ENCODE measurements around the gene MNT.

DNA sequence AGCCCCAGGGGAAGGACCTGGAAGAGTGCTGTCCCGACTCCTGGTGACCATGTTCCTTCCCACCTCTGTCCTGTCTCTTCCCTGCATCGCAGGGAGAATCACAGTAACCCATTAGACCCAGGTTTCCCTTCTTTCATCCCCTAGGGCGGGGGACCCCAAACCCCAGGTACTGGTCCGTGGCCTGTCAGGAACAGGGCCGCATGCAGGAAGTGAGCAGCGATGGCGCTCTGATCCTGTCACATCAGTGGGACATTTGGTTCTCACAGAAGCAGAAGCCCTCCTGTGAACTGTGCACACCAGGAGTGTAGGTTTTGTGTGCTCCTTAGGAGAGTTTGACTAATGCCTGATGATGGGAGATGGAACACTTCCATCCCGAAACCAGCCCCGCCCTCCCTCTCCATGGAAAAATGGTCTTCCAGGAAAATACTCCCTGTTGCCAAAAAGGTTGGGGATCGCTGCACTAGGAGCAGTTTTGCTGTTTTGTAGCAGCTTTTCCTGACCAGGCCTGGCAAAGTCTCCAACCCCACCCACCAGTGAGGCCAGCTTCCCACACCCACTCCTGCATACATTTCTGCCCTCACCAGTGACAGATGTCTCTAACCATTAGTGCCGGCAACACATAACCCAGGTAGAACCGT, 10.5 kb downstream of the MNT start:
- TF ChIP-seq, protein P1, sequence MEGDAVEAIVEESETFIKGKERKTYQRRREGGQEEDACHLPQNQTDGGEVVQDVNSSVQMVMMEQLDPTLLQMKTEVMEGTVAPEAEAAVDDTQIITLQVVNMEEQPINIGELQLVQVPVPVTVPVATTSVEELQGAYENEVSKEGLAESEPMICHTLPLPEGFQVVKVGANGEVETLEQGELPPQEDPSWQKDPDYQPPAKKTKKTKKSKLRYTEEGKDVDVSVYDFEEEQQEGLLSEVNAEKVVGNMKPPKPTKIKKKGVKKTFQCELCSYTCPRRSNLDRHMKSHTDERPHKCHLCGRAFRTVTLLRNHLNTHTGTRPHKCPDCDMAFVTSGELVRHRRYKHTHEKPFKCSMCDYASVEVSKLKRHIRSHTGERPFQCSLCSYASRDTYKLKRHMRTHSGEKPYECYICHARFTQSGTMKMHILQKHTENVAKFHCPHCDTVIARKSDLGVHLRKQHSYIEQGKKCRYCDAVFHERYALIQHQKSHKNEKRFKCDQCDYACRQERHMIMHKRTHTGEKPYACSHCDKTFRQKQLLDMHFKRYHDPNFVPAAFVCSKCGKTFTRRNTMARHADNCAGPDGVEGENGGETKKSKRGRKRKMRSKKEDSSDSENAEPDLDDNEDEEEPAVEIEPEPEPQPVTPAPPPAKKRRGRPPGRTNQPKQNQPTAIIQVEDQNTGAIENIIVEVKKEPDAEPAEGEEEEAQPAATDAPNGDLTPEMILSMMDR (IDR thresholded peaks at IDR 0.05), result no peak
- TF ChIP-seq POLR2A (IDR thresholded peaks at IDR 0.05) (no peak), EP300 (IDR thresholded peaks at IDR 0.05; ENCODE audit: low read depth) (no peak)

Measured in transverse colon (tissue), 3 donors.